ENCODE measurements around the gene DOCK3.
"Not testable (repeated sequence)": the region's sequence is repeated elsewhere in the genome, so short reads cannot be mapped to it uniquely, and the experiment has no call there.

The DOCK3 gene

GRCh38 chr3:51307945-51308607, 633.3 kb downstream of the DOCK3 start:
- not testable (repeated sequence) for DNase-seq (ENCODE audit: low spot score)

- peak; percentile 40 for DNase-seq (ENCODE audit: low spot score)
Observed at GRCh38 chr3:51311055-51311454, 636.3 kb downstream of the DOCK3 start.

- no peak for DNase-seq (ENCODE audit: low spot score)
Observed at GRCh38 chr3:51328206-51328605, 653.5 kb downstream of the DOCK3 start.

GRCh38 chr3:51330046-51330445, 655.3 kb downstream of the DOCK3 start:
- DNase-seq (ENCODE audit: low spot score): no peak

- no peak for DNase-seq (ENCODE audit: low spot score)
Observed at GRCh38 chr3:51332156-51332555, 657.4 kb downstream of the DOCK3 start.

- no peak for DNase-seq (ENCODE audit: low spot score)
Observed at GRCh38 chr3:51333021-51333420, 658.3 kb downstream of the DOCK3 start.

- no peak for DNase-seq (ENCODE audit: low spot score)
Observed at GRCh38 chr3:51336261-51336660, 661.5 kb downstream of the DOCK3 start.

- DNase-seq (ENCODE audit: low spot score): no peak
Observed at GRCh38 chr3:51337666-51338065, 662.9 kb downstream of the DOCK3 start.

- no peak for DNase-seq (ENCODE audit: low spot score)
Observed at GRCh38 chr3:51338632-51339031, 663.9 kb downstream of the DOCK3 start.

- peak; percentile 75 for DNase-seq (ENCODE audit: low spot score)
Observed at GRCh38 chr3:51340013-51340829, 665.5 kb downstream of the DOCK3 start.

GRCh38 chr3:51340989-51341636, 666.4 kb downstream of the DOCK3 start:
- no peak for DNase-seq (ENCODE audit: low spot score)

- peak; percentile 19 for DNase-seq (ENCODE audit: low spot score)
Observed at GRCh38 chr3:51343918-51344687, 669.4 kb downstream of the DOCK3 start.

- no peak for DNase-seq (ENCODE audit: low spot score)
Observed at GRCh38 chr3:51350751-51351150, 676.0 kb downstream of the DOCK3 start.

GRCh38 chr3:51353131-51353530, 678.4 kb downstream of the DOCK3 start:
- no peak for DNase-seq (ENCODE audit: low spot score)

- no peak for DNase-seq (ENCODE audit: low spot score)
Observed at GRCh38 chr3:51353691-51354090, 679.0 kb downstream of the DOCK3 start.

GRCh38 chr3:51354172-51354571, 679.4 kb downstream of the DOCK3 start:
- no peak for DNase-seq (ENCODE audit: low spot score)

GRCh38 chr3:51354731-51355615, 680.2 kb downstream of the DOCK3 start:
- no peak for DNase-seq (ENCODE audit: low spot score)

- DNase-seq (ENCODE audit: low spot score): no peak
Observed at GRCh38 chr3:51355891-51356578, 681.3 kb downstream of the DOCK3 start.

GRCh38 chr3:51357856-51358255, 683.1 kb downstream of the DOCK3 start:
- no peak for DNase-seq (ENCODE audit: low spot score)

GRCh38 chr3:51358981-51359380, 684.3 kb downstream of the DOCK3 start:
- no peak for DNase-seq (ENCODE audit: low spot score)

GRCh38 chr3:51360806-51361205, 686.1 kb downstream of the DOCK3 start:
- DNase-seq (ENCODE audit: low spot score): no peak
